BLaER1 treated with 17β-estradiol and CSF1 and Interleukin-3, amounts not matched to agents 10 nM and 100 nM (cell line): ENCODE results near the gene KDSR.

Experiments used
- H3K27ac ChIP-seq, 11 experiments: shearing (Covaris generic); formaldehyde crosslinking; 2 replicates each; pipeline ENCODE4 v1.8.1; 2022
- H3K27me3 ChIP-seq, 11 experiments: shearing (Covaris generic); formaldehyde crosslinking; 2 replicates each; pipeline ENCODE4 v1.8.1; 2022
- H3K36me3 ChIP-seq, 11 experiments: shearing (Covaris generic); formaldehyde crosslinking; 2 replicates each; pipeline ENCODE4 v1.8.1; 2022
- H3K4me1 ChIP-seq, 10 experiments: shearing (Covaris generic); formaldehyde crosslinking; 2 replicates each; pipeline ENCODE4 v1.8.1; 2022
- H3K4me2 ChIP-seq, 11 experiments: shearing (Covaris generic); formaldehyde crosslinking; 2 replicates each; pipeline ENCODE4 v1.8.1; 2022
- H3K4me3 ChIP-seq, 10 experiments: shearing (Covaris generic); formaldehyde crosslinking; 2 replicates each; pipeline ENCODE4 v1.8.1; 2022
- H3K9ac ChIP-seq, 11 experiments: shearing (Covaris generic); formaldehyde crosslinking; 2 replicates each; pipeline ENCODE4 v1.8.1; 2022
- H3K9me3 ChIP-seq, 11 experiments: shearing (Covaris generic); formaldehyde crosslinking; replicated peaks in 1 of 11; 2 replicates each; pipeline ENCODE4 v1.8.1; 2022
- H4K20me1 ChIP-seq, 11 experiments: shearing (Covaris generic); formaldehyde crosslinking; 2 replicates each; pipeline ENCODE4 v1.8.1; 2022
- Cebpa-rat ChIP-seq, 11 experiments: shearing (Covaris generic); IDR thresholded peaks; 2 replicates each; pipeline ENCODE4 v1.8.1; 2022

Gene KDSR, protein sequence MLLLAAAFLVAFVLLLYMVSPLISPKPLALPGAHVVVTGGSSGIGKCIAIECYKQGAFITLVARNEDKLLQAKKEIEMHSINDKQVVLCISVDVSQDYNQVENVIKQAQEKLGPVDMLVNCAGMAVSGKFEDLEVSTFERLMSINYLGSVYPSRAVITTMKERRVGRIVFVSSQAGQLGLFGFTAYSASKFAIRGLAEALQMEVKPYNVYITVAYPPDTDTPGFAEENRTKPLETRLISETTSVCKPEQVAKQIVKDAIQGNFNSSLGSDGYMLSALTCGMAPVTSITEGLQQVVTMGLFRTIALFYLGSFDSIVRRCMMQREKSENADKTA

DNA sequence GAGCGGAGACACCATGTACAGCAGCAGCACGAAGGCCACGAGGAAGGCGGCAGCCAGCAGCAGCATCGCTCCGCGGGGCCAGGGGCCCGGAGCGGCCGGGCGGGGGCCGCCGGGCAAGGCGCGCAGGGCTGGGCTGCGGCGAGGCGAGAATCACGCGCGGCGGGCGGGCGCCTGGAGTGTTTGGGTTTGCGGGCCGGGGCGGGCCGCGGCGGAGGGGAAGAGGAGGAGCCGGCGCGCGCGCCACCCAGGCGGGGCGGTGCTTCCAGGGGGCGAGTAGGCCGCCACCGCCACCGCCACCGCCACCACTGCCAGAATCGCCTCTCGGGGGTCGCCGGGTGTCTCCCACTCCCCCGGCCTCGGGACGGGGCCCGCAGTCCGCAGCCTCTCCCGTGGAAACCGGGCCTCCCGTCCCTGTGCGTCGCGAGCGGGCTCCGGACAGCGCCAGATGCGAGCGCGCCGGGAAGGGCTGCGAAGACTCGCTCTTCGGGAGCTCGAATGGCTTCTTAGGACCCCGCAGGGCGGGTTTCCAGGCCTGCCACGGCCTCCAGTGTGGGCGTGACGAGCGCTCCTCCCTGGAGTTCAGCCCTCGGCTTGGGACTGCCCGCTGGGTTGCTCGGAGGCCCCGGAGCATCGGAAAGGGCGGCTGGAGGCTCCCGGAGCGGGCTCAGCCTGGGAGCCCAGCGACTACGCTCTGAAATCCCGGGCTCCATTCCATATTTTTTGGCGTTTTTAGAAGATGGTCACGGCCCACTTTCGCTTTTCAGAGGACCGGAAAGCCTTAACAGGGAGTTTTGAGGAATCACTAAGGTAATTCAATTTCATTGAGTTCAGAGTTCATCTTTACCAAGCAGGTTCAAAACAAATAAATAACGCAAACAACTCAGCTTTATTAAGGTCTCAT, at the start of gene KDSR:
Gene KDSR, minus strand, starts transcription at position 154 of the 901 bp plus-strand sequence. Its CDS starts 88 bp downstream, at position 66.
- peaks cover 25 to 35% (median 32%) of the 10 kb centered on the region in 10 experiments for H3K4me1 ChIP-seq
- no peak for TF ChIP-seq Cebpa-rat (IDR thresholded peaks at IDR 0.05)
- H3K27me3 ChIP-seq: no peaks in the 10 kb centered on the region; a peak in 1 of 22 replicates
- peak within 1 kb of the TSS; percentile 84 to 99 (median 96) for H3K4me3 ChIP-seq
- peak within 1 kb of the TSS; percentile 84 to 98 (median 96) for H3K4me2 ChIP-seq
- H4K20me1 ChIP-seq: peaks cover 8 to 33% (median 23%) of the 10 kb centered on the region in 11 experiments; a peak in 14 of 22 replicates
- peak within 1 kb of the TSS; percentile 86 to 95 (median 91) for H3K9ac ChIP-seq
- peaks cover 4 to 13% (median 10%) of the 10 kb centered on the region in 11 experiments; a peak in 18 of 22 replicates for H3K9me3 ChIP-seq
- H3K27ac ChIP-seq: peak within 1 kb of the TSS; percentile 85 to 94 (median 90)
- H3K36me3 ChIP-seq: peaks cover 2 to 12% (median 5%) of the 10 kb centered on the region in 11 experiments

DNA sequence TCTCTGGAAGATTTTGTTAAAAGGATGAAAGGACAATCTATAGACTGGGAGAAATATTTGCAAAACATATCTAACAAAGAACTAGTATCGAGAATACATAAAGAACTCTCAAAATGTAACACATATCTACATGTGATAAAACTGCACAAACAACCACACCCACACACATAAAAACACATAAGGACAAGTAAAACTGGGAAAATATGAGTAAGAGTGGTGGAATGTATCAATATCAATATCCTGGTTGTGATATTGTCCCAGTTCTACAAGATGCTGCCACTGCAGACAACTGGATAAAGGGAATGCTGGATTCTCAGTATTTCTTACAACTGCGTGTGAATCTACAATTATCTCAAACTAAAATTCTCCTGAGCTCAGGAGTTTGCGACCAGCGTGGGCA, 45.9 kb upstream of the KDSR start:
- H3K27me3 ChIP-seq: no peaks in the 10 kb centered on the region
- no peak overlapping the region for H3K4me3 ChIP-seq
- H3K4me2 ChIP-seq: no peak overlapping the region
- peaks cover 81 to 99% (median 94%) of the 10 kb centered on the region in 11 experiments for H3K36me3 ChIP-seq
- no peaks in the 10 kb centered on the region for H3K9me3 ChIP-seq
- H3K9ac ChIP-seq: 0 out of 22 replicates have a peak overlapping the region, but pooled peaks of 1 of the 11 experiments have one; percentile 18
- 0 out of 20 replicates have a peak, but pooled peaks cover 0 to 4% (median 0%) of the 10 kb centered on the region in 10 experiments for H3K4me1 ChIP-seq
- peaks cover 45 to 100% (median 78%) of the 10 kb centered on the region in 11 experiments; a peak in 21 of 22 replicates for H4K20me1 ChIP-seq
- H3K27ac ChIP-seq: no peak overlapping the region
- no peak for TF ChIP-seq Cebpa-rat (IDR thresholded peaks at IDR 0.05)

DNA sequence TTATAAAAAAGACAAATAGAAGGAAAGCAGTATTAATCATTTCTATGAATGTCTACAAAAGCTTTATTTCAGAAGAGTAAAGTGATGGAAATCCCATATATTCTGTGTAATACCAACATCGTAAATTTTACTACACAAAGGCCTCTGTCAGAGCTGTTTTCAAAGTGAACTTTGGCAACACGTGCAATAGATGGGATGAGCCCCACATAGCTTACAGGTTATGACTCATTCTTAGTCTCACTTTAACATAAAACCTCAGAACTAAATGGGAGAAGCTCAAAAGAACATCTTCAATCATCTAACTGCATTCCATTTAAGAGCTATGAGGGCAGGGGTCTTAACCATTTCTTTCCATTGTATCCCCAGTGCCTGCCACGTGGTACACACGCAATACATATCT, 43.8 kb upstream of the KDSR start:
- peaks cover 23 to 100% (median 62%) of the 10 kb centered on the region in 11 experiments; a peak in 20 of 22 replicates for H4K20me1 ChIP-seq
- H3K9ac ChIP-seq: no peak overlapping the region
- no peak for TF ChIP-seq Cebpa-rat (IDR thresholded peaks at IDR 0.05)
- no peaks in the 10 kb centered on the region for H3K9me3 ChIP-seq
- no peaks in the 10 kb centered on the region for H3K27me3 ChIP-seq
- peaks cover 81 to 99% (median 94%) of the 10 kb centered on the region in 11 experiments for H3K36me3 ChIP-seq
- H3K27ac ChIP-seq: no peak overlapping the region
- H3K4me1 ChIP-seq: 0 out of 20 replicates have a peak, but pooled peaks cover 0 to 4% (median 0%) of the 10 kb centered on the region in 10 experiments
- no peak overlapping the region for H3K4me3 ChIP-seq
- no peak overlapping the region for H3K4me2 ChIP-seq

DNA sequence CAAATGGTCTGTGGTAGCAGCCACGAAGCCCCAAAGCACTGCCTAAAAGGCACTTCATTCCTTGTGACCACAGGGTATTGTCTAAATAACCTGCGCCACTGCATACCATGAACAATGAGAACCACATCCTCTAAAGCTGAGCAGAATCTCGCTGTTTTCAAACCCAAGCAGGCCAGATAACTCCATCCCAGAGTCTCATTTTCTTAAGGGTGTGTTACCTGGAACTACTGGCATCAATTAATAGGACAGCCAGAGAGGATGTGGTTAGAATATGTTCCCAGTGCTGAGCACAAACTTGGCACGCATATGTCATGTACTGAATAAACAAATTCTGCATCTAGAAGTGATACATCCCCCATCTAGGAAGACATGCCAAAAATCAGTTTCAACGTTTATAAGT, 42.3 kb upstream of the KDSR start:
- no peak for TF ChIP-seq Cebpa-rat (IDR thresholded peaks at IDR 0.05)
- no peak overlapping the region for H3K4me2 ChIP-seq
- H3K36me3 ChIP-seq: peaks cover 74 to 97% (median 84%) of the 10 kb centered on the region in 11 experiments

DNA sequence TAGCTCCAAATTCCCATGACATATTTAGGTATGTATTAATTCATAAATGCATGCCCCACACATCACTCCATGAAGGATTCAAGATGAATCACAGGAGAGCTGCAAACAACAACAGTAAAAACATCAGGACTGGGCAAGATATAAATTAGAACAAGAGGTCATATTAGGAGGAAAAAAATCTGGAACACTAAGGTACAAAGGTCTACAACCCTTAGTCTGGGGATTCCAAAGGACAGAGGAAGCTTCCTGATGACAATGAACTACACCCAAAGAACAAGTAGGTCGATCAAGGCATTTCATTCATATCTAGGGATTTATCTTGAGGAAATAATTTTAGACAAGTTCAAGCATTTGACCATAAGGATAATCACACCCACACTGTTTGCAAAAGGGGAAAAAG, 40.7 kb upstream of the KDSR start:
- no peaks in the 10 kb centered on the region for H3K27me3 ChIP-seq
- H3K9ac ChIP-seq: no peak overlapping the region
- H3K4me3 ChIP-seq: no peak overlapping the region
- H4K20me1 ChIP-seq: peaks cover 11 to 91% (median 36%) of the 10 kb centered on the region in 11 experiments; a peak in 16 of 22 replicates
- H3K36me3 ChIP-seq: peaks cover 81 to 97% (median 89%) of the 10 kb centered on the region in 11 experiments
- H3K4me2 ChIP-seq: no peak overlapping the region
- H3K9me3 ChIP-seq: no peaks in the 10 kb centered on the region
- H3K4me1 ChIP-seq: 0 out of 20 replicates have a peak, but pooled peaks cover 0 to 4% (median 0%) of the 10 kb centered on the region in 10 experiments
- TF ChIP-seq Cebpa-rat (IDR thresholded peaks at IDR 0.05): no peak
- H3K27ac ChIP-seq: no peak overlapping the region

More for the DNA sequence above, 42.3 kb upstream of the KDSR start:
- Histone ChIP-seq H3K4me1 (0 out of 20 replicates have a peak, but pooled peaks cover 0 to 4% (median 0%) of the 10 kb centered on the region in 10 experiments), H3K27me3 (no peaks in the 10 kb centered on the region), H3K4me3 (no peak overlapping the region), H4K20me1 (peaks cover 11 to 93% (median 52%) of the 10 kb centered on the region in 11 experiments; a peak in 19 of 22 replicates), H3K9ac (no peak overlapping the region), H3K9me3 (no peaks in the 10 kb centered on the region), H3K27ac (no peak overlapping the region)

DNA sequence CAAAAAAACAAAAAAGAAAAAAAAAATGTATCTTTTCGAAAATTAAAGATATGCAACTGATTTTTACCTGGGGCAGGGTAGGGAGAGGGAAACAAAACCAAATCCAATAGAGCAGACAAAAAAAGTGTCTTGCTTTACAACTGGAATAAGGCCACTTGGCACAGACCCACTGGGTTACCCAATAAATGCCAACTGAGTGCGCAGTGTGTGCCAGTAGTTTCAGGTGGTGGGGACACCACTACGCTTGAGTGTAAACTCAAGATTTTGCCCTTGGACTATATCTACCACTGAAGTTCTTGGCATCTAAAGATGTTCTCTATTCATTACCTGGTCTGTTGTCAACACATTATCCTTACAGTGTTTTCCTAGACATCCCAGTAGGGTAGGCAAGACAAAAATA, 39.0 kb upstream of the KDSR start:
- no peak overlapping the region for H3K4me2 ChIP-seq
- H3K4me1 ChIP-seq: no peaks in the 10 kb centered on the region
- TF ChIP-seq Cebpa-rat (IDR thresholded peaks at IDR 0.05): no peak
- H4K20me1 ChIP-seq: peaks cover 11 to 80% (median 32%) of the 10 kb centered on the region in 11 experiments; a peak in 16 of 22 replicates
- H3K27ac ChIP-seq: no peak overlapping the region
- H3K9ac ChIP-seq: no peak overlapping the region
- H3K9me3 ChIP-seq: no peaks in the 10 kb centered on the region
- no peak overlapping the region for H3K4me3 ChIP-seq
- no peaks in the 10 kb centered on the region for H3K27me3 ChIP-seq
- peaks cover 89 to 97% (median 93%) of the 10 kb centered on the region in 11 experiments for H3K36me3 ChIP-seq

DNA sequence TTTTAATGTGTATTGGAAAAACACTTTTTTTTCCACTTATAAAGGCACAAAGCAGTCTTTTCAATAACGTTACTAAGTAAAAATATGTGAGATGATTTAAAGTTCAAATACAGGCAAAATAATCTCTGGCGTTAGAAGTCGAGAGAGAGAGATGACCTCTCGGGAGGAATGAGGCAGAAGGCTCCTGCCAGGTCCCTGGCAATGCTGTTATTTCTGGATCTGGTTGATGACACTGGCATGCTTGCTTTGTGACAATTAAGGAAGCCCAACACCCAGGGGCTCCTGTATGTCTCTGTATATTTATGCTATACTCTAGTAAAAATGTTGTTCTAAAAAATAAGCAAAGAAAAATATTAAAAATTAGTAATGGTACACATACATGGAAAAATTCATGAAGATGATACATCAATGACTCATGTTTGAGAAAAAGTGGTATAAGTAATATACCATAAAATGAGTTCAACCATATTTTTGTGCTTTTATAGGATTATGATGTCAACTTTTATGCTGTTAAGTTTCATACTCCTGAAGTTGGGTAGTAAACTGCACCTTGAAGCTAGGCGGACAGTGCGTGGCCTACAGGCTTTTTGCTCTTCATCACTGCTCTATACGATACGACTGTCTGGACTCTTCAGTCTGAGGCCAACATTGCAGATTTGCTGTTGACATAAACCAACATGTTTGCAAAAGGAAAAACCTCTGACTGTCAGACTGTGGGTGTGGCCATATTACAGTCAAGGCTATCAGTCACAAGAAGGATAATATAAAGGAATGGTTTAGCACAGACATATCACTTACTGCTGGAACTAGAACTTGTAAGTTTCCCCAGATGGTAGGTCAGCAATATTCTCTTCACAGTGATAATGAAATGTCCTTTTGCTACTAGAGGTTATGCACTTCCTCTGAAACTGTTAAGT, 35.5 kb upstream of the KDSR start:
- no peak overlapping the region for H3K4me3 ChIP-seq

DNA sequence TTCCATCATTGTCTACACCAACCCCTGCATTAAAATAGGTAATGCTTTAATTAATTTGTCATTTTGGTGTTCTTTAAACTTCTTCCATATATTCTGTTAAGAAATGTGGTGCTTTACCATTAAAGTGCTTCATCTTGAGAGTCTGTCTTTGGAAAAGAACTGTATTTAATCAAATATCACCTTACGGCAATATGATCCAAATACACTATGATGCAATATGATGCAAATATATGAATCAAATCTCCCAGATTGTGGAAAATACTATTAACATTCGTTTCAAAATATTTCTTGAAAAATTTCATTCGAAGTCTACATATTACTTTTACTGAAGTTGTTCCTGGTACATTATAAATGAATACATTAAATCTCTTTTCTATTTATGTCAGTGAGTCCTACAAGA, 32.3 kb upstream of the KDSR start:
- Histone ChIP-seq H3K36me3 (peaks cover 98 to 100% (median 100%) of the 10 kb centered on the region in 11 experiments), H3K9me3 (no peaks in the 10 kb centered on the region), H3K4me1 (no peaks in the 10 kb centered on the region), H3K4me3 (no peak overlapping the region), H3K27ac (no peak overlapping the region), H4K20me1 (peaks cover 0 to 41% (median 0%) of the 10 kb centered on the region in 11 experiments; a peak in 4 of 22 replicates), H3K27me3 (no peaks in the 10 kb centered on the region), H3K4me2 (no peak overlapping the region), H3K9ac (no peak overlapping the region)
- TF ChIP-seq Cebpa-rat (IDR thresholded peaks at IDR 0.05): no peak

More for the DNA sequence above, 35.5 kb upstream of the KDSR start:
- Histone ChIP-seq H3K9ac (no peak overlapping the region), H3K9me3 (no peaks in the 10 kb centered on the region), H3K27me3 (no peaks in the 10 kb centered on the region), H3K4me1 (no peaks in the 10 kb centered on the region), H3K27ac (no peak overlapping the region), H3K36me3 (peaks cover 89 to 97% (median 93%) of the 10 kb centered on the region in 11 experiments), H4K20me1 (peaks cover 0 to 51% (median 11%) of the 10 kb centered on the region in 11 experiments; a peak in 11 of 22 replicates), H3K4me2 (no peak overlapping the region)
- no peak for TF ChIP-seq Cebpa-rat (IDR thresholded peaks at IDR 0.05)
